HG02970 (cell line): ENCODE measurements around the gene ASTN2.

ENCODE experiments used
- ATAC-seq: cut with Tn5 transposase; IDR thresholded peaks from one replicate; pipeline ENCODE4 v1.9.1; 2021; ENCODE audit warnings: mild to moderate bottlenecking, moderate library complexity, moderate number of reproducible peaks; ENCODE audit not compliant: unreplicated experiment, low FRiP score

ASTN2 gene

GRCh38 chr9:116423149-116423548 lies 991.7 kb downstream of the ASTN2 start:
- no peak for ATAC-seq

GRCh38 chr9:116422119-116422979 lies 992.5 kb downstream of the ASTN2 start:
- no peak for ATAC-seq

- no peak for ATAC-seq
These were observed 993.8 kb downstream of the ASTN2 start for GRCh38 chr9:116420993-116421538.

- no peak for ATAC-seq
These were observed 995.7 kb downstream of the ASTN2 start for GRCh38 chr9:116419181-116419580.

GRCh38 chr9:116417464-116417863 lies 997.4 kb downstream of the ASTN2 start:
- no peak for ATAC-seq

GRCh38 chr9:116416421-116416820 lies 998.4 kb downstream of the ASTN2 start:
- ATAC-seq, result no peak

- ATAC-seq, result no peak
These were observed 1000.5 kb downstream of the ASTN2 start for GRCh38 chr9:116414374-116414773.

GRCh38 chr9:116411506-116411905 lies 1003.4 kb downstream of the ASTN2 start:
- no peak for ATAC-seq

GRCh38 chr9:116409638-116410037 lies 1005.2 kb downstream of the ASTN2 start:
- ATAC-seq, result no peak

- no peak for ATAC-seq
These were observed 1005.7 kb downstream of the ASTN2 start for GRCh38 chr9:116409129-116409528.

GRCh38 chr9:116406469-116406868 lies 1008.4 kb downstream of the ASTN2 start:
- ATAC-seq, result no peak

- no peak for ATAC-seq
These were observed 1009.5 kb downstream of the ASTN2 start for GRCh38 chr9:116405321-116405720.

GRCh38 chr9:116404228-116404627 lies 1010.6 kb downstream of the ASTN2 start:
- ATAC-seq, result no peak

- no peak for ATAC-seq
These were observed 1011.7 kb downstream of the ASTN2 start for GRCh38 chr9:116403171-116403570.

- no peak for ATAC-seq
These were observed 1019.2 kb downstream of the ASTN2 start for GRCh38 chr9:116395699-116396037.

- no peak for ATAC-seq
These were observed 1019.8 kb downstream of the ASTN2 start for GRCh38 chr9:116394894-116395698.

GRCh38 chr9:116394070-116394469 lies 1020.8 kb downstream of the ASTN2 start:
- ATAC-seq, result no peak

GRCh38 chr9:116393198-116393597 lies 1021.7 kb downstream of the ASTN2 start:
- no peak for ATAC-seq

GRCh38 chr9:116391306-116391900 lies 1023.5 kb downstream of the ASTN2 start:
- no peak for ATAC-seq

- no peak for ATAC-seq
These were observed 1024.3 kb downstream of the ASTN2 start for GRCh38 chr9:116390303-116391228.
